ENCODE measurements around the gene NTM. TPM values are rescaled to one million over a fixed set of nuclear protein-coding genes. Genes with fewer than 3 reads are reported as not detected.

NTM gene
- total and polyA plus RNA-seq, 2 donors (not counting 3 experiments of a cell fraction or from before 2014, with no cell fraction given): 1.00 to 1.1 TPM

DNA sequence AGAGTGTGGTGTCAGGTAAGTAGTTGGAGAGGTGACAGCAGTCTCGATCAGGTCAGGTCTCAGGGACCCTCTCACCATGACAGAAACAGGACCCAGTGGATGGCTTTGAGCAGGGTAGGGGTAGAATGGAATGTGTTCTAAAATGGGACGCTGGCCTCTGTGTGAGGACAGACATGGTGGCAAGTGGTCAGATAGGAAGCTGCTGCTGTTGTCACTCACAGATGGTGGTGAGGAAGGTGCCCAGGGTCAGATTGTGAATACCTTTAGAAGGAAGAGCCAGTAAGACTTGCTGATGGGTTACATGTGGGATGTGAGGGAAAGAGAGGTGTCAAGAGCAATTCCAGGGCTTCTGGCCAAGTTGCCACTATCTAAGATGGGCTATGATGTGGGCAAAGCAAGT, 596.3 kb downstream of the NTM start:
- Histone ChIP-seq H2AFZ (ENCODE audit: low read depth, low read length) (no peak overlapping the region), H3K4me3 (replicated peaks in 1 of 3; ENCODE audit: insufficient read depth in 1 of 3, low read depth in 1 of 3, low read length in 3 of 3) (no peak overlapping the region), H3K27ac (ENCODE audit: insufficient read depth, low read depth, low read length) (no peak overlapping the region), H3K9ac (replicated peaks; ENCODE audit: extremely low read depth, insufficient read depth, low read length) (no peak overlapping the region), H3K79me2 (ENCODE audit: control insufficient read depth, insufficient read depth, low read length) (no peaks in the 10 kb centered on the region), H3K36me3 (ENCODE audit: control insufficient read depth in 2 of 2, extremely low read depth in 1 of 2, insufficient read depth in 2 of 2, low read length in 2 of 2) (no peaks in the 10 kb centered on the region), H3K9me1 (replicated peaks; ENCODE audit: control insufficient read depth, extremely low read depth, insufficient read depth, low read length) (no peaks in the 10 kb centered on the region), H3K9me3 (replicated peaks; ENCODE audit: control insufficient read depth, insufficient read depth, low read length) (no peaks in the 10 kb centered on the region), H3K4me1 (ENCODE audit: control insufficient read depth, extremely low read depth, insufficient read depth, low read length) (no peaks in the 10 kb centered on the region), H4K20me1 (replicated peaks; ENCODE audit: control insufficient read depth, extremely low read depth, insufficient read depth, low read length) (no peaks in the 10 kb centered on the region), H3K27me3 (ENCODE audit: control insufficient read depth in 2 of 2, insufficient read depth in 2 of 2, low read length in 2 of 2) (no peaks in the 10 kb centered on the region), H3K4me2 (ENCODE audit: insufficient read depth, low read length) (no peak overlapping the region)
- ChIA-PET POLR2A (no interaction called here), CTCF (no interaction called here)
- DNase-seq (ENCODE audit: low read depth, low spot score) (no peak), FAIRE-seq (no peak)
- intact Hi-C loops (cut with micrococcal nuclease): no loop called here
- dilution Hi-C loops (cut with MboI; ENCODE audit: extremely low pct_ligation_motif_present, low sequenced_read_pairs): no loop called here
- BruUV-seq (replicated peaks): no TSS peak
- no peak for TF ChIP-seq EZH2 (IDR thresholded peaks at IDR 0.05; ENCODE audit: borderline replicate concordance, low read depth, low read length, severe bottlenecking)
- TF ChIP-seq, protein P1, sequence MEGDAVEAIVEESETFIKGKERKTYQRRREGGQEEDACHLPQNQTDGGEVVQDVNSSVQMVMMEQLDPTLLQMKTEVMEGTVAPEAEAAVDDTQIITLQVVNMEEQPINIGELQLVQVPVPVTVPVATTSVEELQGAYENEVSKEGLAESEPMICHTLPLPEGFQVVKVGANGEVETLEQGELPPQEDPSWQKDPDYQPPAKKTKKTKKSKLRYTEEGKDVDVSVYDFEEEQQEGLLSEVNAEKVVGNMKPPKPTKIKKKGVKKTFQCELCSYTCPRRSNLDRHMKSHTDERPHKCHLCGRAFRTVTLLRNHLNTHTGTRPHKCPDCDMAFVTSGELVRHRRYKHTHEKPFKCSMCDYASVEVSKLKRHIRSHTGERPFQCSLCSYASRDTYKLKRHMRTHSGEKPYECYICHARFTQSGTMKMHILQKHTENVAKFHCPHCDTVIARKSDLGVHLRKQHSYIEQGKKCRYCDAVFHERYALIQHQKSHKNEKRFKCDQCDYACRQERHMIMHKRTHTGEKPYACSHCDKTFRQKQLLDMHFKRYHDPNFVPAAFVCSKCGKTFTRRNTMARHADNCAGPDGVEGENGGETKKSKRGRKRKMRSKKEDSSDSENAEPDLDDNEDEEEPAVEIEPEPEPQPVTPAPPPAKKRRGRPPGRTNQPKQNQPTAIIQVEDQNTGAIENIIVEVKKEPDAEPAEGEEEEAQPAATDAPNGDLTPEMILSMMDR (IDR thresholded peaks at IDR 0.05; ENCODE audit: extremely low read depth in 1 of 2, insufficient read depth in 1 of 2, low read depth in 1 of 2, low read length in 2 of 2): no peak
- TF ChIP-seq POLR2AphosphoS5 (IDR thresholded peaks at IDR 0.05; ENCODE audit: insufficient read depth, low read depth, low read length): no peak
- no peak for TF ChIP-seq GATA2 (IDR thresholded peaks at IDR 0.05; ENCODE audit: insufficient read depth, insufficient read length, low read depth, low read length)

DNA sequence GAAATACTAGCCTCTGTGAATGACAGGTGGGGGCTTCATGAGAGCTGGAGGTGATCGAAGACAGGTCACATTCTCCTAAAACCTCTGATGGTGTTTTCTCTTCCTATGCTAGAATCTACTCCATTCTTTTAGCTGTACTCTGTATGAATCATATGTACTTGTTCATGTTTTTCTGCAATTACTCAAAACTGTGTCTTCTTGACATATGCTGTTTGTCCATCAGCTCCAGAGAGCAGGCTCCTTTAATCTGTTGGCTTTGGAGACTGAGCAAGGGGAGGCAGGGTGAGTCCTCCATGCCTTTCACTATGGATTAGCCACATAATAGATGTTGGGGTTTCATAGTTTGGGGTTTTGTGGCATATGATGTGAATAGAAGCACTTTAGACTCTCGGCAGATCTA, 598.8 kb downstream of the NTM start:
- BruUV-seq (replicated peaks): no TSS peak
- dilution Hi-C loops (cut with MboI; ENCODE audit: extremely low pct_ligation_motif_present, low sequenced_read_pairs) (no loop called here), intact Hi-C loops (cut with micrococcal nuclease) (no loop called here)
- Histone ChIP-seq H3K4me1 (ENCODE audit: control insufficient read depth, extremely low read depth, insufficient read depth, low read length) (no peaks in the 10 kb centered on the region), H3K4me3 (replicated peaks in 1 of 3; ENCODE audit: insufficient read depth in 1 of 3, low read depth in 1 of 3, low read length in 3 of 3) (no peak overlapping the region), H3K27me3 (ENCODE audit: control insufficient read depth in 2 of 2, insufficient read depth in 2 of 2, low read length in 2 of 2) (no peaks in the 10 kb centered on the region), H3K9me1 (replicated peaks; ENCODE audit: control insufficient read depth, extremely low read depth, insufficient read depth, low read length) (no peaks in the 10 kb centered on the region), H3K79me2 (ENCODE audit: control insufficient read depth, insufficient read depth, low read length) (no peaks in the 10 kb centered on the region), H3K36me3 (ENCODE audit: control insufficient read depth in 2 of 2, extremely low read depth in 1 of 2, insufficient read depth in 2 of 2, low read length in 2 of 2) (no peaks in the 10 kb centered on the region), H2AFZ (ENCODE audit: low read depth, low read length) (no peak overlapping the region), H3K9me3 (replicated peaks; ENCODE audit: control insufficient read depth, insufficient read depth, low read length) (no peaks in the 10 kb centered on the region), H3K4me2 (ENCODE audit: insufficient read depth, low read length) (no peak overlapping the region), H3K27ac (ENCODE audit: insufficient read depth, low read depth, low read length) (no peak overlapping the region), H3K9ac (replicated peaks; ENCODE audit: extremely low read depth, insufficient read depth, low read length) (no peak overlapping the region), H4K20me1 (replicated peaks; ENCODE audit: control insufficient read depth, extremely low read depth, insufficient read depth, low read length) (no peaks in the 10 kb centered on the region)
- FAIRE-seq: no peak
- ChIA-PET POLR2A (no interaction called here), CTCF (interaction anchor here (1.1 kb wide), 1 partner anchor 93 kb away, joined by 3 read pairs; no protein-coding TSS in a partner anchor)
- no peak for DNase-seq (ENCODE audit: low read depth, low spot score)
- TF ChIP-seq GATA2 (IDR thresholded peaks at IDR 0.05; ENCODE audit: insufficient read depth, insufficient read length, low read depth, low read length) (no peak), EZH2 (IDR thresholded peaks at IDR 0.05; ENCODE audit: borderline replicate concordance, low read depth, low read length, severe bottlenecking) (no peak), POLR2AphosphoS5 (IDR thresholded peaks at IDR 0.05; ENCODE audit: insufficient read depth, low read depth, low read length) (no peak), POLR2A (IDR thresholded peaks at IDR 0.05; ENCODE audit: low read depth, low read length) (no peak), JUN (IDR thresholded peaks at IDR 0.05; ENCODE audit: borderline replicate concordance, insufficient read depth, insufficient read length, low read depth) (no peak), FOS (IDR thresholded peaks at IDR 0.05; ENCODE audit: borderline replicate concordance, insufficient read depth, low read length) (no peak), MYC (IDR thresholded peaks at IDR 0.05; ENCODE audit: low read depth, low read length) (no peak)
- TF ChIP-seq, protein P2, sequence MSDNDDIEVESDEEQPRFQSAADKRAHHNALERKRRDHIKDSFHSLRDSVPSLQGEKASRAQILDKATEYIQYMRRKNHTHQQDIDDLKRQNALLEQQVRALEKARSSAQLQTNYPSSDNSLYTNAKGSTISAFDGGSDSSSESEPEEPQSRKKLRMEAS (IDR thresholded peaks at IDR 0.05; ENCODE audit: insufficient read depth, insufficient read length): no peak
- TF ChIP-seq, protein P1 (IDR thresholded peaks at IDR 0.05; ENCODE audit: extremely low read depth in 1 of 2, insufficient read depth in 1 of 2, low read depth in 1 of 2, low read length in 2 of 2): no peak

Data from endothelial cell of umbilical vein (primary cell).